Activated T-helper 17 cell treated with anti-CD3 and anti-CD28 coated beads, Interleukin-2, amount 50 U/mL, for 72 hours (primary cell): Measurements from ENCODE around the gene PRR18. TPM values are rescaled to one million over a fixed set of nuclear protein-coding genes. Genes with fewer than 3 reads are reported as not detected.

ENCODE experiments used
- ATAC-seq: fragments of 150-1000 bp; cut with Tn5 transposase; replicated peaks from 2 replicates; pipeline ENCODE4 v1.10.0; 2021; ENCODE audit warnings: mild to moderate bottlenecking, moderate library complexity
- H3K27ac Mint-ChIP-seq: one replicate; pipeline ENCODE4 v1.8.0; 2022; ENCODE audit warnings: mixed read lengths
- H3K27me3 Mint-ChIP-seq: one replicate; pipeline ENCODE4 v1.8.0; 2022; ENCODE audit warnings: mixed read lengths
- H3K36me3 Mint-ChIP-seq: one replicate; pipeline ENCODE4 v1.8.0; 2022; ENCODE audit warnings: low read depth, mild to moderate bottlenecking, mixed read lengths
- H3K4me1 Mint-ChIP-seq: one replicate; pipeline ENCODE4 v1.8.0; 2022; ENCODE audit warnings: mixed read lengths
- H3K4me3 Mint-ChIP-seq: one replicate; pipeline ENCODE4 v1.8.0; 2022; ENCODE audit warnings: mild to moderate bottlenecking, mixed read lengths
- H3K9me3 Mint-ChIP-seq: one replicate; pipeline ENCODE4 v1.8.0; 2022; ENCODE audit warnings: mixed read lengths
- total RNA-seq, 2 donors: library from RNA; stranded (reverse); gene quantifications; one replicate each; pipeline ENCODE4 v1.2.3, GENCODE V29; 2022

The PRR18 gene
- total RNA-seq, 2 donors from 2014 or later, result not detected

DNA sequence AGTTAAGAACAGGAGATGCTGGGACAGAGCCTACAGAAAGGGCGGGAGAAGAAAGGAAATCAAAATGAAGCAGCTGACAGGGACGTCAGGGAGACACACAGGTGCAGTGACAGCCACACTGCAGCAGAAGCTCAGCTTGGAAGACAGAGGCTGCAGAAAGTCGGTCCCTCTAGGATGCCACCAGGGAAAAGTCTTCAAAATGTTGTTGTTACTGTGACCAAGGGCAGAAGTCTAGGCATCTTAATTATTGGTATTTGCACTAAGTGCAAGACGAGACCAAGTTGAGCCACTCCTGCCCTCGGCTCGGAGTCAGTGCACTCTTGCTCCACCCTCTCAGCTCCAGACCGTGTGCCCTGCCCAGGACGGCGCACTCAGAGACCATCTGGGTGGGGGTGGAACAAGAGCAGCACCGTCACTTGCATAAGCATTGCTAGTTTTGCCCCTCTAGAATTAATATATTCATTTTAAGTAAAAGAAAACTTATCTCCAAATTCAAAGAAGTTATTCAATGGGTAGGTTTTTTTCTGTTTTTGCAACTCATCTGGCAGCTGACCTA, 2.6 kb downstream of the PRR18 start:
- Mint-ChIP-seq H3K36me3 (no peaks in the 10 kb centered on the region), H3K4me1 (no peaks in the 10 kb centered on the region), H3K4me3 (peak overlapping the region; percentile 42)

DNA sequence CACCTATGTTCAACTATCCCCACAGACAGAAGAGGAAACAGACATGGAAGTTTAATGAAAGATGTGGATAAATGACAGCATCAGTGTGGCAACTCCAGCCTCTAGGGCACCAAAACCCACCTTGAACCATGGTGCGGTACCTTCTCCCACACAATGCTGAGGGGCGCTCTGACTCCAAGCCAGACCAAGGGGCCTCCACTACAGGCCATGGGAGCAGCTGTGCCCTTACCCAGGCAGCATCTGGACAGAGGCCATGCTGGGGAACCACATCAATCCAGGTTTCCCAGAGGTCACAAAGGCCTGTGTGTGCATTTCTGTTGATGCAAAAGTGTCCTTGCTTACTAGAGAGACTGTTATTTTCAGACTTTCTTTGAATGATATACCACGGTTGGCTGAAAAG, 4.1 kb downstream of the PRR18 start:
- Mint-ChIP-seq H3K9me3 (no peaks in the 10 kb centered on the region), H3K36me3 (no peaks in the 10 kb centered on the region), H3K4me1 (no peaks in the 10 kb centered on the region), H3K27me3 (peaks cover 45% of the 10 kb centered on the region), H3K4me3 (no peak overlapping the region), H3K27ac (no peak overlapping the region)
- no peak for ATAC-seq

More for the DNA sequence above, 2.6 kb downstream of the PRR18 start:
- H3K27me3 Mint-ChIP-seq, result peaks cover 46% of the 10 kb centered on the region
- no peaks in the 10 kb centered on the region for H3K9me3 Mint-ChIP-seq
- H3K27ac Mint-ChIP-seq, result no peak overlapping the region
- ATAC-seq, result no peak

GRCh38 chr6:166301611-166302529, 6.3 kb downstream of the PRR18 start:
- no peak overlapping the region for H3K27ac Mint-ChIP-seq
- ATAC-seq, result no peak
- H3K36me3 Mint-ChIP-seq, result no peaks in the 10 kb centered on the region
- peaks cover 47% of the 10 kb centered on the region for H3K27me3 Mint-ChIP-seq
- H3K4me1 Mint-ChIP-seq, result no peaks in the 10 kb centered on the region
- H3K4me3 Mint-ChIP-seq, result no peak overlapping the region
- no peaks in the 10 kb centered on the region for H3K9me3 Mint-ChIP-seq

DNA sequence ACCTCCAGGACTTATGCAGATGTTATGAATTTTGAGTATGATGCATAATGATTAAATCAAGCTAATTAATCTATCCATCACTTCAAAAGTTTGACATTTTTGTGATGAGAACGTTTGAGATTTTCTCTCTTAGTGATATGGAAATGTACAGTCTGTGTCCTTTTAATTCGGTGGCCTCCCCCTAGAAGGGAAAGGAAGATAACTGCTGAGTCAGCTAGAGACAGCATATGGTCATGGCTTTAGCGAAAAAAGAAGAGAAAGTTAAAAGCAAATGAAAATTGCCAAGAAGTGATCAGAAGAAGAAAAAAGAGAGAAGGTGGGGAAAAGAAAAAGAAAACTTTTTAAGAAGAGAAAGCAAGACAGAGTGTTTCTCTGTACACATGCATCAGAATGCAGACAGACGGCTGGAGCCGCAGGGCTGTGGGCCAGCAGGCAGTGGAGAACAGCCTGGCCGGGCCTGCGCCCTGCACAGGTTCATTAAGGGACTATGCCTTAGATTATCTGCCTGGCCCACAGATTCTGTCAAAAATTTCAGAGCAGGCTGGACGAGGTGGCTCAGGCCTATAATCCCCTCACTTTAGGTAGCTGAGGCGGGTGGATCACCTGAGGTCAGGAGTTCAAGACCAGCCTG, 7.7 kb downstream of the PRR18 start:
- Mint-ChIP-seq H3K4me3 (no peak overlapping the region), H3K27ac (no peak overlapping the region), H3K36me3 (no peaks in the 10 kb centered on the region), H3K27me3 (peaks cover 43% of the 10 kb centered on the region), H3K9me3 (no peaks in the 10 kb centered on the region), H3K4me1 (no peaks in the 10 kb centered on the region)
- ATAC-seq, result no peak

GRCh38 chr6:166297606-166298005, 10.6 kb downstream of the PRR18 start:
- H3K4me1 Mint-ChIP-seq, result no peaks in the 10 kb centered on the region
- peaks cover 37% of the 10 kb centered on the region for H3K27me3 Mint-ChIP-seq
- ATAC-seq, result no peak
- no peak overlapping the region for H3K4me3 Mint-ChIP-seq
- H3K27ac Mint-ChIP-seq, result no peak overlapping the region
- no peaks in the 10 kb centered on the region for H3K36me3 Mint-ChIP-seq
- H3K9me3 Mint-ChIP-seq, result no peaks in the 10 kb centered on the region

DNA sequence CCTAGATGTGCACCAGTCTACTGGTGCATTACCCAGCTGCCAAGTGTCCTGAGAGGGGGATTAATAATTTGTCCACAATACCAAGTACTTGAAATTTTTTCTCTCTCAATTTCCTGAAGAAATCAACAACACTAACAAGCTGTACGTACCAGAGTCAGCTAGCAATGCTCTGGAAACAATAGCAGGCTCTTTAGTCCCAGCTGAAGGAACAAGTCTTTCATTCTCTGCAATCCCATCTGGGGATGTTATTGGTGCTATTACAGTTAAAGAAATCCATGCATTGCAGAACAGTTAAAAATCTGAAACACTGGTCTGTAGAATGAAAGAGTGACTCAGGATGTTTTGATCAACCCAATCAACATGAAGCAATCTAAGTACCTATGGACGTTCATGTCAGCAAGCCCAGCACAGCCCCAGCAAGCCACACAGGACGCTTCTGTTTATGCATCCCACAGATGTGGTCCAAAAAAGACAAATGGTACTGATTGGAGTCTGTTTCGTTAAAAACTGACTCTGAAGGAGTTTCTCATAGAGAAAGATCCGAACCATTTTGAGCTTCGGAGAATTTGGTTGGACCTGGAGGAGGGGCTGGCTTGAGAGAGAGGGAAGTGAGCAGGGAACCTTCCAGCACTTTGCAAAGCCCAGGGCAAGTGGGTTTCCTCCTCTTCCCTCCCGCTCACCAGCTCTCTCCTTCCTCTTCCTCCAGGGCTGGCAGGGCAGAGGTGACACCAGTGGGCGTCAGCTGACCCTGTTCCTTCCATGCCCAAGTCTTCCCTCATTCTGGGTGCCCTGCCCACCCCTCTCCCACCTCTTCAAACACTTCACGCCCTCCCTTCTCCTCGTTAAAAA, 11.9 kb downstream of the PRR18 start:
- Mint-ChIP-seq H3K27ac (no peak overlapping the region), H3K27me3 (peaks cover 35% of the 10 kb centered on the region)

GRCh38 chr6:166293731-166294584, 14.2 kb downstream of the PRR18 start:
- no peaks in the 10 kb centered on the region for H3K9me3 Mint-ChIP-seq
- H3K4me3 Mint-ChIP-seq, result no peak overlapping the region
- no peak overlapping the region for H3K27ac Mint-ChIP-seq
- no peaks in the 10 kb centered on the region for H3K4me1 Mint-ChIP-seq
- no peak for ATAC-seq
- H3K36me3 Mint-ChIP-seq, result no peaks in the 10 kb centered on the region
- H3K27me3 Mint-ChIP-seq, result peaks cover 32% of the 10 kb centered on the region

More for the DNA sequence above, 11.9 kb downstream of the PRR18 start:
- no peaks in the 10 kb centered on the region for H3K36me3 Mint-ChIP-seq
- ATAC-seq, result no peak
- H3K9me3 Mint-ChIP-seq, result no peaks in the 10 kb centered on the region
- H3K4me1 Mint-ChIP-seq, result no peaks in the 10 kb centered on the region
- no peak overlapping the region for H3K4me3 Mint-ChIP-seq

GRCh38 chr6:166289207-166290060, 18.8 kb downstream of the PRR18 start:
- Mint-ChIP-seq H3K27me3 (peaks cover 23% of the 10 kb centered on the region), H3K4me3 (no peak overlapping the region), H3K36me3 (no peaks in the 10 kb centered on the region), H3K27ac (no peak overlapping the region), H3K4me1 (no peaks in the 10 kb centered on the region), H3K9me3 (no peaks in the 10 kb centered on the region)
- peak; percentile 77 for ATAC-seq

- Mint-ChIP-seq H3K27ac (no peak overlapping the region), H3K4me3 (no peak overlapping the region), H3K27me3 (peaks cover 23% of the 10 kb centered on the region), H3K9me3 (no peaks in the 10 kb centered on the region), H3K4me1 (no peaks in the 10 kb centered on the region), H3K36me3 (no peaks in the 10 kb centered on the region)
- ATAC-seq, result peak; percentile 37
Measured at GRCh38 chr6:166286839-166287271, 21.3 kb downstream of the PRR18 start.

- H3K9me3 Mint-ChIP-seq, result no peaks in the 10 kb centered on the region
- no peak for ATAC-seq
- no peaks in the 10 kb centered on the region for H3K36me3 Mint-ChIP-seq
- no peak overlapping the region for H3K4me3 Mint-ChIP-seq
- peaks cover 16% of the 10 kb centered on the region for H3K27me3 Mint-ChIP-seq
- no peaks in the 10 kb centered on the region for H3K4me1 Mint-ChIP-seq
- H3K27ac Mint-ChIP-seq, result no peak overlapping the region
Measured at GRCh38 chr6:166285233-166285632, 23.0 kb downstream of the PRR18 start.

GRCh38 chr6:166284640-166285039, 23.6 kb downstream of the PRR18 start:
- H3K4me3 Mint-ChIP-seq, result no peak overlapping the region
- H3K4me1 Mint-ChIP-seq, result no peaks in the 10 kb centered on the region
- no peak overlapping the region for H3K27ac Mint-ChIP-seq
- H3K9me3 Mint-ChIP-seq, result no peaks in the 10 kb centered on the region
- H3K27me3 Mint-ChIP-seq, result peaks cover 14% of the 10 kb centered on the region
- H3K36me3 Mint-ChIP-seq, result no peaks in the 10 kb centered on the region
- no peak for ATAC-seq

- ATAC-seq, result no peak
- H3K36me3 Mint-ChIP-seq, result no peaks in the 10 kb centered on the region
- no peaks in the 10 kb centered on the region for H3K9me3 Mint-ChIP-seq
- H3K27me3 Mint-ChIP-seq, result peaks cover 12% of the 10 kb centered on the region
- H3K4me3 Mint-ChIP-seq, result no peak overlapping the region
- no peaks in the 10 kb centered on the region for H3K4me1 Mint-ChIP-seq
- H3K27ac Mint-ChIP-seq, result no peak overlapping the region
Measured at GRCh38 chr6:166282394-166283032, 25.7 kb downstream of the PRR18 start.
